Naive thymus-derived CD4-positive, alpha-beta T cell (primary cell): Measurements from ENCODE around the gene BICD1. TPM values are rescaled to one million over a fixed set of nuclear protein-coding genes. Genes with fewer than 3 reads are reported as not detected.

Experiments
- ATAC-seq: fragments of 150-1000 bp; cut with Tn5 transposase; 2 replicates; pipeline ENCODE4 v1.10.0; 2021; ENCODE audit warnings: mild to moderate bottlenecking, moderate library complexity
- CTCF ChIA-PET: fragments of 350-600 bp; sonication (Branson Sonifier 250); formaldehyde crosslinking; loops from one replicate; lab custom pipeline; 2021; ENCODE audit warnings: antibody characterized with exemption; lab: Charles Lee
- POLR2A ChIA-PET: fragments of 350-600 bp; sonication (Branson Sonifier 250); formaldehyde crosslinking; loops from one replicate; lab custom pipeline; 2021; ENCODE audit warnings: antibody characterized with exemption, inconsistent platforms; lab: Charles Lee
- DNase-seq, 9 donors: peaks; one replicate each; pipeline versions ENCODE4 v3.0.0 to v3.0.0-alpha.2; 2020 to 2022; ENCODE audit warnings: mixed read lengths in 1 of 9
- H3K27ac ChIP-seq: one replicate; pipeline ENCODE4 v1.7.0; 2013; ENCODE audit warnings: mild to moderate bottlenecking, low read depth, low read length, moderate library complexity
- H3K27me3 ChIP-seq, 2 donors: one replicate each; pipeline ENCODE4 v1.7.0; 2013; ENCODE audit warnings: low read length in 2 of 2, mild to moderate bottlenecking in 2 of 2, moderate library complexity in 2 of 2; ENCODE audit not compliant: control insufficient read depth in 2 of 2, insufficient read depth in 2 of 2
- H3K36me3 ChIP-seq, 3 experiments: 1 replicate in 2 of 3; 2 replicates in 1 of 3; pipeline ENCODE4 v1.7.0; 2013; ENCODE audit warnings: low read length in 3 of 3, mild to moderate bottlenecking in 3 of 3, moderate library complexity in 1 of 3; ENCODE audit not compliant: insufficient read depth in 3 of 3, control insufficient read depth in 2 of 3
- H3K4me1 ChIP-seq, 2 donors: one replicate each; pipeline ENCODE4 v1.7.0; 2013; ENCODE audit warnings: low read length in 2 of 2, mild to moderate bottlenecking in 2 of 2, moderate library complexity in 1 of 2; ENCODE audit not compliant: control insufficient read depth in 2 of 2, insufficient read depth in 2 of 2
- H3K4me3 ChIP-seq: 2 replicates; pipeline ENCODE4 v1.7.0; 2013; ENCODE audit warnings: mild to moderate bottlenecking, low read length
- H3K9me3 ChIP-seq, 3 experiments: 1 replicate in 2 of 3; 2 replicates in 1 of 3; pipeline ENCODE4 v1.7.0; 2013; ENCODE audit warnings: low read length in 3 of 3; ENCODE audit not compliant: control insufficient read depth in 2 of 3
- H3K27ac Mint-ChIP-seq, 9 donors: one replicate each; pipeline ENCODE4 v1.8.0; 2020 to 2022; ENCODE audit warnings: mixed read lengths in 9 of 9, mild to moderate bottlenecking in 8 of 9, moderate library complexity in 5 of 9, inconsistent platforms in 2 of 9
- H3K27me3 Mint-ChIP-seq, 5 donors: one replicate each; pipeline ENCODE4 v1.8.0; 2021 to 2022; ENCODE audit warnings: mixed read lengths in 5 of 5, mild to moderate bottlenecking in 1 of 5
- H3K36me3 Mint-ChIP-seq, 5 donors: one replicate each; pipeline ENCODE4 v1.8.0; 2020 to 2022; ENCODE audit warnings: mixed read lengths in 5 of 5, mild to moderate bottlenecking in 3 of 5, inconsistent platforms in 1 of 5
- H3K4me1 Mint-ChIP-seq, 7 donors: one replicate each; pipeline ENCODE4 v1.8.0; 2020 to 2022; ENCODE audit warnings: mixed read lengths in 7 of 7, mild to moderate bottlenecking in 3 of 7, inconsistent platforms in 1 of 7
- H3K4me3 Mint-ChIP-seq, 10 donors: one replicate each; pipeline ENCODE4 v1.8.0; 2020 to 2022; ENCODE audit warnings: mild to moderate bottlenecking in 10 of 10, mixed read lengths in 10 of 10, moderate library complexity in 6 of 10, inconsistent platforms in 2 of 10
- H3K9me3 Mint-ChIP-seq, 11 donors: one replicate each; pipeline ENCODE4 v1.8.0; 2020 to 2022; ENCODE audit warnings: mixed read lengths in 11 of 11, mild to moderate bottlenecking in 4 of 11, inconsistent platforms in 1 of 11, moderate library complexity in 1 of 11
- intact Hi-C, 2 donors: fragments of 100-400 bp; cut with micrococcal nuclease; formaldehyde crosslinking; loops; one replicate each; pipeline ENCODE4 v1.15.1; 2023
- polyA plus RNA-seq, 2 donors: library from polyadenylated mRNA; unstranded; fragments of 300-500 nt; fragmentation: Illumina TruSeq; gene quantifications; one replicate each; pipeline ENCODE4 v1.2.3, GENCODE V29; 2021
- total RNA-seq, 6 experiments: library from RNA in 5 of 6; stranded (reverse) in 5 of 6; gene quantifications; 1 replicate in 5 of 6; 2 replicates in 1 of 6; pipeline ENCODE4 v1.2.3 and lab custom pipeline; 2021 to 2026

BICD1 gene
- total and polyA plus RNA-seq, 7 experiments from 2014 or later, result 6.3 to 25.1 (median 17.4) TPM

GRCh38 chr12:32419520-32419960, 312.9 kb downstream of the BICD1 start:
- no peaks in the 10 kb centered on the region for H3K36me3 ChIP-seq
- no peak overlapping the region for H3K4me3 ChIP-seq
- Mint-ChIP-seq H3K9me3 (peaks cover 0 to 3% (median 0%) of the 10 kb centered on the region in 11 donors), H3K36me3 (no peaks in the 10 kb centered on the region), H3K4me1 (no peaks in the 10 kb centered on the region), H3K27me3 (peaks cover 0 to 23% (median 10%) of the 10 kb centered on the region in 5 donors), H3K27ac (no peak overlapping the region), H3K4me3 (no peak overlapping the region)
- DNase-seq (no peak), ATAC-seq (peak; percentile 12)
- H3K4me1 ChIP-seq, result no peaks in the 10 kb centered on the region
- H3K9me3 ChIP-seq, result no peaks in the 10 kb centered on the region
- intact Hi-C loops, result no loop called here
- ChIA-PET POLR2A (no interaction called here), CTCF (no interaction called here)
- no peak overlapping the region for H3K27ac ChIP-seq
- H3K27me3 ChIP-seq, result no peaks in the 10 kb centered on the region

DNA sequence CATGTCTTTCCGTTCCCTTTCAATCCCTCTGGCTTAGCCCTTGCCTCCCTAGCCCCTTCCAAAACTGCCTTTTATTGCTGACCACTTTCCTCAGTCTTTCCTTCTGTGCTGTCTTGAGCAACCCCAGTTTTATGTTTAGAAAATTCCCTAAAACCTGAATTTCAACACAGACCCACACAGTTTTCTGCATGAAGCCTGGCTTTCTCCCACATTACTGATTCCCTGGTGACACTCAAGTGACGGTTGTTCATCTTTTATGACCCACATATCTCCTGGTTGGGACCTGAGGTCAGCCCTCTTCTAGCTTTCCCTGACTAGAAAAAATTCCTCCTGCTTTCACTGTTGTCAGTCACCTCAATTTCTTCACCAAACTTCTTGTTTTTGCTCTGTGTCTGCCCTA, 313.7 kb downstream of the BICD1 start:
- ChIA-PET POLR2A (no interaction called here), CTCF (no interaction called here)

DNA sequence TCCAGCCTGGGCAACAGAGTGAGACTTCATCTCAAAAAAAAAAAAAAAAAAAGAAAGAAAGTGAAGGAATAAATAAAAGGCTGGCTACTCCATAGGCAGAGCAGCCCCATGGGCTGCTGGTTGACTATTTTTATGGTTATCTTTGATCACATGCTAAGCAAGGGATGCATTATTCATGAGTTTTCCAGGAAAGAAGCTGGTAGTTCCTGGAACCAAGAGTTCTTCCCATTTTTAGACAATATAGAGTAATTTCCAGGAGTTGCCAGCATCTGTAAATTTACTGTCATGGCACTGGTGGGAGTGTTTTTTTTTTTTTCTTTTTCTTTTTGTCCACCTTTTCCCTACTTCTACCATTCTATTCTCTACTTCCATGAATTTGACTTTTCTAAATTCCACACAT, 316.9 kb downstream of the BICD1 start:
- POLR2A ChIA-PET, result no interaction called here
- no peak overlapping the region for H3K27ac Mint-ChIP-seq
- H3K27me3 ChIP-seq, result no peaks in the 10 kb centered on the region
- intact Hi-C loops, result no loop called here
- CTCF ChIA-PET, result interaction anchor here (0.7 kb wide), 1 partner anchor 222 kb away, joined by 3 read pairs; no protein-coding TSS in a partner anchor
- peaks cover 5 to 33% (median 14%) of the 10 kb centered on the region in 11 donors for H3K9me3 Mint-ChIP-seq
- H3K36me3 Mint-ChIP-seq, result no peaks in the 10 kb centered on the region
- peaks cover 4 to 17% (median 9%) of the 10 kb centered on the region in 5 donors for H3K27me3 Mint-ChIP-seq
- H3K4me3 Mint-ChIP-seq, result no peak overlapping the region
- no peak overlapping the region for H3K4me3 ChIP-seq
- no peak for ATAC-seq
- H3K27ac ChIP-seq, result no peak overlapping the region
- H3K4me1 Mint-ChIP-seq, result no peaks in the 10 kb centered on the region
- no peaks in the 10 kb centered on the region for H3K36me3 ChIP-seq
- no peak for DNase-seq
- H3K9me3 ChIP-seq, result no peaks in the 10 kb centered on the region
- H3K4me1 ChIP-seq, result no peaks in the 10 kb centered on the region

More for the DNA sequence above, 313.7 kb downstream of the BICD1 start:
- Mint-ChIP-seq H3K9me3 (peaks cover 0 to 3% (median 0%) of the 10 kb centered on the region in 11 donors), H3K27me3 (peaks cover 0 to 23% (median 10%) of the 10 kb centered on the region in 5 donors), H3K4me3 (no peak overlapping the region), H3K4me1 (no peaks in the 10 kb centered on the region), H3K36me3 (no peaks in the 10 kb centered on the region), H3K27ac (no peak overlapping the region)
- Histone ChIP-seq H3K27me3 (no peaks in the 10 kb centered on the region), H3K4me3 (no peak overlapping the region), H3K4me1 (no peaks in the 10 kb centered on the region), H3K27ac (no peak overlapping the region), H3K9me3 (no peaks in the 10 kb centered on the region), H3K36me3 (no peaks in the 10 kb centered on the region)
- DNase-seq, result no peak
- intact Hi-C loops, result no loop called here
- no peak for ATAC-seq

DNA sequence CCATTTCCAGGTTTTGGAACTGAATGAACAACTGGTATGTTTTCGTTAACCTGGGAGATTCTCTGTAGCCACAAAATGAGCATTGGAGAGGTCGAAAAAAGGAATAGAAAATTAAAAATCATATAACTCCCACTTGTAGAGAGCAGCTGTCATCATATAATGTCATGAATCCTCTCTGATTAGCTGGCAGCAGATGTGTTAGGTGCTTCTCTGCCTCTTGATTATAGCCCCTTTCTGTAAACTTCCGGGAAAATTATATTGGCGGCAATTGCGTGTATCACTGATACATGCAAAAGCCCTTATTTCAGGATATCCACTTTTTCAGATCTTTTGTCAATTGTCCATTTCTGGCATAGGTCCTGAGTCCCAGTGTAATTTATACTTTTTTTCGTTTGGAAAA, 324.4 kb downstream of the BICD1 start:
- H3K36me3 ChIP-seq, result no peaks in the 10 kb centered on the region
- H3K27ac Mint-ChIP-seq, result no peak overlapping the region
- peaks cover 5 to 47% (median 22%) of the 10 kb centered on the region in 11 donors for H3K9me3 Mint-ChIP-seq
- H3K4me3 ChIP-seq, result no peak overlapping the region
- H3K27ac ChIP-seq, result no peak overlapping the region
- CTCF ChIA-PET, result no interaction called here
- H3K4me3 Mint-ChIP-seq, result no peak overlapping the region
- intact Hi-C loops, result no loop called here
- no peaks in the 10 kb centered on the region for H3K4me1 Mint-ChIP-seq
- DNase-seq (no peak), ATAC-seq (no peak)
- H3K9me3 ChIP-seq, result no peaks in the 10 kb centered on the region
- peaks cover 4 to 38% (median 13%) of the 10 kb centered on the region in 5 donors for H3K27me3 Mint-ChIP-seq
- no peaks in the 10 kb centered on the region for H3K4me1 ChIP-seq
- POLR2A ChIA-PET, result no interaction called here
- no peaks in the 10 kb centered on the region for H3K27me3 ChIP-seq
- H3K36me3 Mint-ChIP-seq, result peaks cover 0 to 4% (median 0%) of the 10 kb centered on the region in 5 donors

Other genes with a start within 250 kb of the BICD1 start
- gene RESF1, start 147.4 kb upstream of the BICD1 start, total RNA-seq, result 100 to 1,000 TPM; 141 to 490 (median 161) TPM
- 100 to 1,000 TPM; 168 to 239 TPM for gene RESF1, start 147.4 kb upstream of the BICD1 start, polyA plus RNA-seq